Measurements from ENCODE around the gene TMEM269.
"Not testable (repeated sequence)": the region's sequence is repeated elsewhere in the genome, so short reads cannot be mapped to it uniquely, and the experiment has no call there.

The TMEM269 gene

GRCh38 chr1:42748461-42749410, 36.1 kb upstream of the TMEM269 start:
- no peak for DNase-seq (ENCODE audit: low read depth)

- DNase-seq (ENCODE audit: low read depth): no peak
Observed at GRCh38 chr1:42750041-42750440, 34.8 kb upstream of the TMEM269 start.

- not testable (repeated sequence) for DNase-seq (ENCODE audit: low read depth)
Observed at GRCh38 chr1:42751511-42752070, 33.2 kb upstream of the TMEM269 start.

GRCh38 chr1:42752284-42752683, 32.5 kb upstream of the TMEM269 start:
- DNase-seq (ENCODE audit: low read depth): no peak

GRCh38 chr1:42753070-42753469, 31.7 kb upstream of the TMEM269 start:
- DNase-seq (ENCODE audit: low read depth): peak; percentile 65

GRCh38 chr1:42756956-42757891, 27.6 kb upstream of the TMEM269 start:
- peak; percentile 67 for DNase-seq (ENCODE audit: low read depth)

GRCh38 chr1:42757892-42758275, 26.9 kb upstream of the TMEM269 start:
- DNase-seq (ENCODE audit: low read depth): no peak

- no peak for DNase-seq (ENCODE audit: low read depth)
Observed at GRCh38 chr1:42758641-42759040, 26.1 kb upstream of the TMEM269 start.

- DNase-seq (ENCODE audit: low read depth): no peak
Observed at GRCh38 chr1:42759114-42759513, 25.7 kb upstream of the TMEM269 start.

GRCh38 chr1:42761567-42761966, 23.2 kb upstream of the TMEM269 start:
- no peak for DNase-seq (ENCODE audit: low read depth)

GRCh38 chr1:42762269-42762668, 22.5 kb upstream of the TMEM269 start:
- no peak for DNase-seq (ENCODE audit: low read depth)

GRCh38 chr1:42765269-42765668, 19.5 kb upstream of the TMEM269 start:
- DNase-seq (ENCODE audit: low read depth): peak; percentile 21

GRCh38 chr1:42765832-42766740, 18.7 kb upstream of the TMEM269 start:
- peak; percentile 76 for DNase-seq (ENCODE audit: low read depth)

GRCh38 chr1:42766741-42767509, 17.9 kb upstream of the TMEM269 start, which contains the start of the genes C1orf50 and P3H1:
TSS of gene C1orf50 (plus strand) at chr1:42767249. CDS start at chr1:42767312, 63 bp downstream.
TSS of gene P3H1 (minus strand) at chr1:42767028. CDS start at chr1:42766971, 57 bp downstream.
- DNase-seq (ENCODE audit: low read depth): peak; percentile 98

- no peak for DNase-seq (ENCODE audit: low read depth)
Observed at GRCh38 chr1:42767510-42768000, 17.2 kb upstream of the TMEM269 start.

GRCh38 chr1:42768172-42768571, 16.6 kb upstream of the TMEM269 start:
- DNase-seq (ENCODE audit: low read depth): no peak

- DNase-seq (ENCODE audit: low read depth): no peak
Observed at GRCh38 chr1:42769811-42770210, 15.0 kb upstream of the TMEM269 start.

- DNase-seq (ENCODE audit: low read depth): no peak
Observed at GRCh38 chr1:42773420-42773819, 11.4 kb upstream of the TMEM269 start.

GRCh38 chr1:42774928-42775526, 9.8 kb upstream of the TMEM269 start:
- no peak for DNase-seq (ENCODE audit: low read depth)

- DNase-seq (ENCODE audit: low read depth): no peak
Observed at GRCh38 chr1:42776502-42776901, 8.3 kb upstream of the TMEM269 start.

Measured in fibroblast of gingiva (primary cell).